Tibial nerve (tissue), 4 donors: ENCODE results near the gene IGSF10. TPM values are rescaled to one million over a fixed set of nuclear protein-coding genes. Genes with fewer than 3 reads are reported as not detected.

Source experiments
- DNase-seq, 2 donors: peaks; one replicate each; pipeline ENCODE4 v3.0.0-alpha.2; 2019; ENCODE audit warnings: low spot score in 2 of 2
- H3K27ac ChIP-seq, 4 donors: fragments of 200-600 bp; sonication (generic) in 3 of 4; one replicate each; pipeline ENCODE4 v1.5.1; 2017 to 2019; ENCODE audit warnings: mild to moderate bottlenecking in 1 of 4
- H3K27me3 ChIP-seq, 2 donors: fragments of 200-600 bp; sonication (generic) in 1 of 2; one replicate each; pipeline versions ENCODE4 v1.5.1 to v1.6.0; 2017 to 2019
- H3K36me3 ChIP-seq, 3 donors: fragments of 200-600 bp; sonication (generic); one replicate each; pipeline ENCODE4 v1.5.1; 2018 to 2019
- H3K4me1 ChIP-seq, 4 donors: fragments of 200-600 bp; sonication (generic) in 3 of 4; one replicate each; pipeline ENCODE4 v1.5.1; 2017 to 2019
- H3K4me3 ChIP-seq, 4 donors: fragments of 200-600 bp; sonication (generic) in 3 of 4; one replicate each; pipeline ENCODE4 v1.5.1; 2017 to 2019; ENCODE audit warnings: mild to moderate bottlenecking in 1 of 4, moderate library complexity in 1 of 4
- H3K9me3 ChIP-seq, 4 donors: fragments of 200-600 bp; sonication (generic) in 3 of 4; one replicate each; pipeline ENCODE4 v1.5.1; 2017 to 2019
- EP300 ChIP-seq, 2 donors: sonication (generic); formaldehyde crosslinking; IDR thresholded peaks; one replicate each; pipeline ENCODE4 v1.6.1; 2017; ENCODE audit warnings: antibody characterized with exemption in 2 of 2, mild to moderate bottlenecking in 1 of 2
- POLR2A ChIP-seq, 2 donors: fragments of 450-650 bp; IDR thresholded peaks; one replicate each; pipeline ENCODE4 v1.6.1; 2017; ENCODE audit warnings: antibody characterized with exemption in 2 of 2, mild to moderate bottlenecking in 2 of 2, moderate library complexity in 2 of 2
- WGBS, 2 donors: methylation state at CpG; one replicate each; pipeline ENCODE4 v1.1.5; 2018; 5-methylcytosine and 5-hydroxymethylcytosine counted together
- total RNA-seq, 4 donors: library from RNA; depleted of rRNA; stranded (reverse); fragments of >200 nt; gene quantifications; one replicate each; pipeline ENCODE4 v1.1.0, GENCODE V29; 2016
- TF ChIP-seq, protein P1 (sequence below), 5 experiments: fragments of 200-600 bp in 3 of 5; fragments of 450-650 bp in 2 of 5; sonication (generic) in 3 of 5; IDR thresholded peaks; one replicate each; pipeline ENCODE4 v1.5.1; 2016 to 2019; ENCODE audit warnings: antibody characterized with exemption in 5 of 5, mild to moderate bottlenecking in 3 of 5, moderate library complexity in 2 of 5

The IGSF10 gene
- total RNA-seq, 4 donors from 2014 or later = 0.44 to 3.1 (median 2.2) TPM

DNA sequence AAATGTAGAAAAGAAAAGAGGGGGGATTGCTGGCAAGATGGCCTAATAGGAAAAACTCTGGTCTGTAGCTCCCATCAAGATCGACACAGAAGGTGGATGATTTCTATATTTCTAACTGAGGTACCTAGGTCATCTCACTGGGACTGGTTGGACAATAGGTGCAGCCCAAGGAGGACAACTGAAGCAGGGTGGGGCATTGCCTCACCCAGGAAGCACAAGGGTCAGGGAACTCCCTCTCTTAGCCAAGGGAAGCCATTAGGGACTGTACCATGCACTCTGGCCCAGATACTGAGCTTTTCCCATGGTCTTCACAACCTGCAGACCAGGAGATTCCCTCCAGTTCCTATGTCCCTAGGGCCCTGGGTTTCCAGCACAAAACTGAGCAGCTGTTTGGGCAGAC, 22.6 kb upstream of the IGSF10 start:
- H3K4me3 ChIP-seq = no peak overlapping the region
- H3K9me3 ChIP-seq = peaks cover 0 to 32% (median 8%) of the 10 kb centered on the region in 4 donors
- peaks cover 0 to under 1% (median 0%) of the 10 kb centered on the region in 4 donors for H3K4me1 ChIP-seq
- H3K36me3 ChIP-seq = no peaks in the 10 kb centered on the region
- no peak for TF ChIP-seq EP300 (IDR thresholded peaks at IDR 0.05)
- no peak for TF ChIP-seq POLR2A (IDR thresholded peaks at IDR 0.05)
- TF ChIP-seq, protein P1, sequence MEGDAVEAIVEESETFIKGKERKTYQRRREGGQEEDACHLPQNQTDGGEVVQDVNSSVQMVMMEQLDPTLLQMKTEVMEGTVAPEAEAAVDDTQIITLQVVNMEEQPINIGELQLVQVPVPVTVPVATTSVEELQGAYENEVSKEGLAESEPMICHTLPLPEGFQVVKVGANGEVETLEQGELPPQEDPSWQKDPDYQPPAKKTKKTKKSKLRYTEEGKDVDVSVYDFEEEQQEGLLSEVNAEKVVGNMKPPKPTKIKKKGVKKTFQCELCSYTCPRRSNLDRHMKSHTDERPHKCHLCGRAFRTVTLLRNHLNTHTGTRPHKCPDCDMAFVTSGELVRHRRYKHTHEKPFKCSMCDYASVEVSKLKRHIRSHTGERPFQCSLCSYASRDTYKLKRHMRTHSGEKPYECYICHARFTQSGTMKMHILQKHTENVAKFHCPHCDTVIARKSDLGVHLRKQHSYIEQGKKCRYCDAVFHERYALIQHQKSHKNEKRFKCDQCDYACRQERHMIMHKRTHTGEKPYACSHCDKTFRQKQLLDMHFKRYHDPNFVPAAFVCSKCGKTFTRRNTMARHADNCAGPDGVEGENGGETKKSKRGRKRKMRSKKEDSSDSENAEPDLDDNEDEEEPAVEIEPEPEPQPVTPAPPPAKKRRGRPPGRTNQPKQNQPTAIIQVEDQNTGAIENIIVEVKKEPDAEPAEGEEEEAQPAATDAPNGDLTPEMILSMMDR (IDR thresholded peaks at IDR 0.05) = no peak
- H3K27me3 ChIP-seq = no peaks in the 10 kb centered on the region
- 94 to 100% methylated on average over 1 of the region's 1 CpG for WGBS, 2 donors
- DNase-seq = no peak
- no peak overlapping the region for H3K27ac ChIP-seq

DNA sequence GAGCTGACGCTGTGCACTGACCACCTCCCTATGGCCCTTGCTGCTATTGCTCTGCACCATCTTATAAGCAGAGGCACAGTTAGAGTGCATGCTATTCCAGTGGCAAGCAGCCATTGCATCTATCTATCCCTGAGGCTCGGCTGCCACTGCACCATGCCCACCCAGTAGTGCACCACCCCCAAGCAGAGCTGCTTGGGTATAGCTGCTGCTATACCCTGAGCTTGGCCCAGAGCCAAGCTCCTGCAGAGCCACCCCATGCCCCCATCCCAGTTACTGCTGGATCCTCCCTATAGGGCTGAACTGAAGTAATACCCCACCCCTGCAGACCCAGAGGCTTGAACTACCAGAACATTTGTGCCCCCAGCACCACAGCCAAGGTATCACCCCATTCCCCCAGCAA, 19.6 kb upstream of the IGSF10 start:
- DNase-seq = no peak
- H3K27me3 ChIP-seq = no peaks in the 10 kb centered on the region
- H3K4me1 ChIP-seq = peaks cover 0 to 6% (median 0%) of the 10 kb centered on the region in 4 donors
- no peak overlapping the region for H3K27ac ChIP-seq
- H3K36me3 ChIP-seq = no peaks in the 10 kb centered on the region
- TF ChIP-seq, protein P1 (IDR thresholded peaks at IDR 0.05) = no peak
- no peak for TF ChIP-seq EP300 (IDR thresholded peaks at IDR 0.05)
- no peak for TF ChIP-seq POLR2A (IDR thresholded peaks at IDR 0.05)
- H3K9me3 ChIP-seq = peaks cover 0 to 30% (median 8%) of the 10 kb centered on the region in 4 donors
- H3K4me3 ChIP-seq = no peak overlapping the region
- 89 to 97% methylated on average over 2 of the region's 2 CpGs for WGBS, 2 donors

DNA sequence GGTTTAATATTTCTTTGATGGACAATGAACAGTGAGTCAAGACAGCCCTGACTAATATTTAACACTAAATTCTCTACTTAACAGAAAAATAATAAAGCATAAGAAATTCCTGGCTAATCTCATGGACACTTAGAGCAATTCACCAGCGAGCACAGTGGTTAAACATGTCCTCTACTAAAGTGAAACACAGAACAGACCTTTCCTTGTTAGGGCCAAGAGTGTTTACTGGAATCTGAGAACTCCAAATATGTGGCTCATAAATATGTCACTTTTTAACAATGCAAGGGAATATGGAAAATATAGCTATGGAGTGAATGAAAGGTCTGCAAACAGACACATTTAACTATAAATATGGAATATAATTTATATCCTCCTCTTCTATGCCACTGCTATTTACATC, 18.6 kb upstream of the IGSF10 start:
- no peaks in the 10 kb centered on the region for H3K36me3 ChIP-seq
- H3K4me1 ChIP-seq = peaks cover 0 to 6% (median 0%) of the 10 kb centered on the region in 4 donors
- no peak overlapping the region for H3K27ac ChIP-seq
- no peak for DNase-seq
- peaks cover 0 to 27% (median 8%) of the 10 kb centered on the region in 4 donors for H3K9me3 ChIP-seq
- H3K4me3 ChIP-seq = no peak overlapping the region
- 0 to 19% methylated on average over 1 of the region's 1 CpG for WGBS, 2 donors
- TF ChIP-seq, protein P1 (IDR thresholded peaks at IDR 0.05) = no peak
- TF ChIP-seq POLR2A (IDR thresholded peaks at IDR 0.05) = no peak
- no peak for TF ChIP-seq EP300 (IDR thresholded peaks at IDR 0.05)
- H3K27me3 ChIP-seq = no peaks in the 10 kb centered on the region

DNA sequence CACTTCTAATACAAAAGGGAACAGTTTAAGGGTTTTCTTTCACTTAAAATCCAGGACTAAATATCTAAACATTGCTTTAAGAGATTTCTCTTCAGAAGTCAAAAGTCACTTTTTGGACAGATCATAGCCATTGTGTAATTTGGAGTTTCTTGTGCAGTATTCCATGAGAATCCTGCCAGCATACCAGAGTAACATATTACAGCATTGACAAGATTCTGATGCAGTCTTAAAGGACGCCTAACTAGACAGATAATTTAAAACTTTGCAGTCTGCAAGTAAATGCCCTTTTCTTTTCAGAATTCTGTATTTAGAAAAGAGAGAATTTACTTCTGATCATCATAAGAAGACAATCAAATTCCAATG, 17.5 kb upstream of the IGSF10 start:
- no peak overlapping the region for H3K27ac ChIP-seq
- no peak overlapping the region for H3K4me3 ChIP-seq
- no peak for DNase-seq
- H3K27me3 ChIP-seq = no peaks in the 10 kb centered on the region
- TF ChIP-seq EP300 (IDR thresholded peaks at IDR 0.05) = no peak
- no peak for TF ChIP-seq POLR2A (IDR thresholded peaks at IDR 0.05)
- TF ChIP-seq, protein P1 (IDR thresholded peaks at IDR 0.05) = no peak
- no peaks in the 10 kb centered on the region for H3K36me3 ChIP-seq
- H3K4me1 ChIP-seq = peaks cover 0 to 6% (median 0%) of the 10 kb centered on the region in 4 donors
- 59 to 62% methylated on average over 1 of the region's 1 CpG for WGBS, 2 donors
- H3K9me3 ChIP-seq = peaks cover 0 to 24% (median 8%) of the 10 kb centered on the region in 4 donors

DNA sequence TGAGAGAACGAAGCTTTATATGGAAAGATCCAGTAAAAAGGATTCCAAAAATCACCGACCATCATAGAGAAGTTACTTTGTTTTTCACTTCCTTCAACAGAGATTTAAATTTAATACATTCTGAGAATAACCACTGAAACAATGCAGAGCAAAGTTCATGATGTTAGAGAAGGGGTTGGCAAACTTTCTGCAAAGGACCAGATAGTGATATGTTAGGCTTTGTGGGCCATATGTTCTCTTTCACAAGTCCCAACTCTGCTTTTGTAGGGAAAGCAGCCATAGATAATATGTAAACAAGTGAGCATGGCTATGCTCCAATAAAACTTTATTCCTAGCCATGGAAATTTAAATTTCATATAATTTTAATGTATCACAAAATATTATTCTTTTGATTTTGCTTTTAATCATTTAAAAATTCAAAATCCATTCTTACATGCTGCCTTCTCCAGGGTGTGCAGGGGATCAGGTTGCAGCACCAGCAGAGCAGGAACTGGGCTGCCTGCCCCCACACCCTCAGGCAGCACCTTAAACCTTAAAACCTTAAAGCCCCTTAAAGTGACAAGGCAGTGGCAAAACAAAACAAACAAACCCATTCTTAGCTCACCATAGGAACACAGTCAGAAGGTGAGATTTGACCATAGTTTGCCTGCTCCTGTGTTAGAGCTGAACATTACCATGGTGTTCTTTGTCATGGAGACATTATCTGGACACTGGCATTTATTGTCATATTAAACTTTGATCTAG, 16.9 kb upstream of the IGSF10 start:
- TF ChIP-seq, protein P1 (IDR thresholded peaks at IDR 0.05) = no peak
- TF ChIP-seq POLR2A (IDR thresholded peaks at IDR 0.05) (no peak), EP300 (IDR thresholded peaks at IDR 0.05) (no peak)
- Histone ChIP-seq H3K4me3 (no peak overlapping the region), H3K4me1 (peaks cover 0 to 6% (median 0%) of the 10 kb centered on the region in 4 donors), H3K27ac (no peak overlapping the region), H3K9me3 (peaks cover 0 to 20% (median 6%) of the 10 kb centered on the region in 4 donors), H3K27me3 (no peaks in the 10 kb centered on the region), H3K36me3 (no peaks in the 10 kb centered on the region)
- no peak for DNase-seq
- WGBS, 2 donors = 82 to 84% methylated on average over 2 of the region's 2 CpGs
